ENCODE results near the gene ERBB2. TPM values are rescaled to one million over a fixed set of nuclear protein-coding genes. Genes with fewer than 3 reads are reported as not detected.
"Not testable (repeated sequence)": the region's sequence is repeated elsewhere in the genome, so short reads cannot be mapped to it uniquely, and the experiment has no call there.

Gene ERBB2
- total RNA-seq, 4 donors from 2014 or later: 11.8 to 98.8 (median 44.6) TPM

DNA sequence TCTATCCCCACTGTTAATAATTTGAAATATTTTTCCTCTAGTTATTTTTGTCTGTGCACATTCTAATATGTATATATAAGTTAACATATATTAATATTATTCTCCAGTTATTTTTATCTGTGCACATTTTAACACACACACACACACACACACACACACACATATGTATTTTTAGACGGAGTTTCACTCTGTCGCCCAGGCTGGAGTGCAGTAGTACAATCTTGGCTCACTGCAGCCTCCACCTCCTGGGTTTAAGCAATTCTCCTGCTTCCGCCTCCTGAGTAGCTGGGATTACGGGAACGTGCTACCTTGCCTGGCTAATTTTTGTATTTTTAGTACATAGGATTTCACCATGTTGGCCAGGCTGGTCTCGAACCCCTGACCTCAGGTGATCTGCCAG lies 17.8 kb downstream of the ERBB2 start:
- TF ChIP-seq POLR2A (IDR thresholded peaks at IDR 0.05) (no peak), CTCF (IDR thresholded peaks at IDR 0.05) (no peak)
- Histone ChIP-seq H3K27me3 (no peaks in the 10 kb centered on the region), H3K36me3 (no peaks in the 10 kb centered on the region)

DNA sequence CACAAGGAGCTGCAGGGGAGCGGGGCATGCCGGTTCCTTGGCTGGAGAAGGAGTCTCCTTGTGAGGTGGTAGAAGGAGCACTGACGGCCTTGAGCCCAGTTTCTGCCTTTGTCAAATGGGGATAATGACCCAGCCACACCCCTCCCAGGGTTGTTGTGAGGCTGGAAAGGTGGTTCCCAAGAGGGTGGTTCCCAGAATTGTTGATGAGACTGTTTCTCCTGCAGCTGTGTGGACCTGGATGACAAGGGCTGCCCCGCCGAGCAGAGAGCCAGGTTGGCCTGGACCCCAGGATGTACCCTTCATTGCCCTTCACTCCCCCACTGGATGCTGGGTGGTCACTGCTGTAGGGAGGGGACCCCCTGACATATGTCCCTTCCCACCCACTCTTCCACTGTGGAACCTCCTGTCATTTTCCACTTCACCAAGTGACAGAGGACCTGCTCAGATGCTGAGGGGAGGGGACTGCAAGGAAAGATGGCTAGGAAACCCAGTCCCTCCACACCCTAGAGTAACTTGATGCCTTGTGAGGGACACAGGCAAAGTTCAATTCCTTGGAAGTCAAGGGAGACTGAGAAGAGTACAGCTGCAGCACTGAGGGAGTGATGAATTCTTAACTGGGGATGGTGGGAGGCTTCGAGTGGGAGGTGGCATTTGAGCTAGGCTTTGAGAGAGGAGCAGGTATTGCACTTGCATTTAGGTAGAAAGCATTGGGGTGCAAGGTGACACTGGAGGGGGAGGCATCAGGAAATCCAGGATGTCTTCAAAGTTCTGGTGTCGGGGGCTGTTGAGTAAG lies 19.9 kb downstream of the ERBB2 start:
- Histone ChIP-seq H3K27me3 (no peaks in the 10 kb centered on the region), H3K36me3 (no peaks in the 10 kb centered on the region)
- intact Hi-C loops (cut with DNase I; ENCODE audit: low total_unique reads): no loop called here

More for the DNA sequence above, 17.8 kb downstream of the ERBB2 start:
- H3K4me1 ChIP-seq: no peaks in the 10 kb centered on the region
- no peaks in the 10 kb centered on the region for H3K9me3 ChIP-seq
- intact Hi-C loops (cut with DNase I; ENCODE audit: low total_unique reads): no loop called here
- no peak overlapping the region for H3K4me3 ChIP-seq
- no peak for DNase-seq
- no peak overlapping the region for H3K27ac ChIP-seq

GRCh38 chr17:39722104-39722503 lies 22.2 kb downstream of the ERBB2 start:
- Histone ChIP-seq H3K27me3 (no peaks in the 10 kb centered on the region), H3K9me3 (no peaks in the 10 kb centered on the region), H3K36me3 (no peaks in the 10 kb centered on the region), H3K27ac (no peak overlapping the region), H3K4me3 (no peak overlapping the region), H3K4me1 (no peaks in the 10 kb centered on the region)
- TF ChIP-seq POLR2A (IDR thresholded peaks at IDR 0.05): no peak
- no peak for TF ChIP-seq CTCF (IDR thresholded peaks at IDR 0.05)
- no peak for DNase-seq
- intact Hi-C loops (cut with DNase I; ENCODE audit: low total_unique reads): no loop called here

More for the DNA sequence above, 19.9 kb downstream of the ERBB2 start:
- Histone ChIP-seq H3K9me3 (no peaks in the 10 kb centered on the region), H3K4me1 (no peaks in the 10 kb centered on the region), H3K4me3 (no peak overlapping the region), H3K27ac (no peak overlapping the region)
- DNase-seq: no peak
- TF ChIP-seq CTCF (IDR thresholded peaks at IDR 0.05) (no peak), POLR2A (IDR thresholded peaks at IDR 0.05) (no peak)

DNA sequence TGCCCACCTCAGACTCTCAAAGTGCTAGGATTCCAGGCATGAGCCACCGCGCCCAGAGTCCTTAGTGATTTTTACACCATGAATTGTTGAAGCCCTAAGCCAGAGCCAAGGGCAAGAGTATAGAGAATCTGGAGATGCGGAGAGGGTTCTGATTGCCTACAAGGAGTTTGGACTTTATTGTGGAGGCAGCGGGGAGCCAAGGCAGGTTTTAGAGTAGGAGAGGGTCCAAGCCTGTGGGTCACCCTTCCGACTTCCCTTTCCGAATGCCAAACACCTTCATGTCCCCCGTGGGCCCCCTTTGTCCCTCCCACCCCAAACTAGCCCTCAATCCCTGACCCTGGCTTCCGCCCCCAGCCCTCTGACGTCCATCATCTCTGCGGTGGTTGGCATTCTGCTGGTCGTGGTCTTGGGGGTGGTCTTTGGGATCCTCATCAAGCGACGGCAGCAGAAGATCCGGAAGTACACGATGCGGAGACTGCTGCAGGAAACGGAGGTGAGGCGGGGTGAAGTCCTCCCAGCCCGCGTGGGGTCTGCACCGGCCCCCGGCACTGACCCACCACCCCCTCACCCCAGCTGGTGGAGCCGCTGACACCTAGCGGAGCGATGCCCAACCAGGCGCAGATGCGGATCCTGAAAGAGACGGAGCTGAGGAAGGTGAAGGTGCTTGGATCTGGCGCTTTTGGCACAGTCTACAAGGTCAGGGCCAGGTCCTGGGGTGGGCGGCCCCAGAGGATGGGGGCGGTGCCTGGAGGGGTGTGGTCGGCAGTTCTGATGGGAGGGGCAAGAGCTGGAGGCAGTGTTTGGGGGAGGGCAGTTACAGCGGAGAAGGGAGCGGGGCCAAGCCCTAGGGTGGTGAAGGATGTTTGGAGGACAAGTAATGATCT lies 23.3 kb downstream of the ERBB2 start:
- intact Hi-C loops (cut with DNase I; ENCODE audit: low total_unique reads): no loop called here
- H3K4me1 ChIP-seq: no peaks in the 10 kb centered on the region
- TF ChIP-seq CTCF (IDR thresholded peaks at IDR 0.05) (no peak), POLR2A (IDR thresholded peaks at IDR 0.05) (no peak)
- H3K27me3 ChIP-seq: no peaks in the 10 kb centered on the region
- H3K4me3 ChIP-seq: no peak overlapping the region
- no peak for DNase-seq
- H3K27ac ChIP-seq: no peak overlapping the region
- no peaks in the 10 kb centered on the region for H3K9me3 ChIP-seq
- no peaks in the 10 kb centered on the region for H3K36me3 ChIP-seq

DNA sequence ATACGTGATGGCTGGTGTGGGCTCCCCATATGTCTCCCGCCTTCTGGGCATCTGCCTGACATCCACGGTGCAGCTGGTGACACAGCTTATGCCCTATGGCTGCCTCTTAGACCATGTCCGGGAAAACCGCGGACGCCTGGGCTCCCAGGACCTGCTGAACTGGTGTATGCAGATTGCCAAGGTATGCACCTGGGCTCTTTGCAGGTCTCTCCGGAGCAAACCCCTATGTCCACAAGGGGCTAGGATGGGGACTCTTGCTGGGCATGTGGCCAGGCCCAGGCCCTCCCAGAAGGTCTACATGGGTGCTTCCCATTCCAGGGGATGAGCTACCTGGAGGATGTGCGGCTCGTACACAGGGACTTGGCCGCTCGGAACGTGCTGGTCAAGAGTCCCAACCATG lies 24.9 kb downstream of the ERBB2 start:
- H3K4me3 ChIP-seq: no peak overlapping the region
- H3K9me3 ChIP-seq: no peaks in the 10 kb centered on the region
- no peaks in the 10 kb centered on the region for H3K4me1 ChIP-seq
- no peak overlapping the region for H3K27ac ChIP-seq
- intact Hi-C loops (cut with DNase I; ENCODE audit: low total_unique reads): no loop called here
- H3K36me3 ChIP-seq: no peaks in the 10 kb centered on the region
- TF ChIP-seq CTCF (IDR thresholded peaks at IDR 0.05) (no peak), POLR2A (IDR thresholded peaks at IDR 0.05) (no peak)
- DNase-seq: no peak
- H3K27me3 ChIP-seq: no peaks in the 10 kb centered on the region

GRCh38 chr17:39725923-39726322 lies 26.1 kb downstream of the ERBB2 start:
- H3K27me3 ChIP-seq; H3K4me3 ChIP-seq; H3K9me3 ChIP-seq; intact Hi-C loops (cut with DNase I; ENCODE audit: low total_unique reads); DNase-seq; H3K4me1 ChIP-seq; H3K36me3 ChIP-seq; H3K27ac ChIP-seq: not testable (repeated sequence)
